GM12878 (cell line): ENCODE data around the gene TPCN2. TPM values are rescaled to one million over a fixed set of nuclear protein-coding genes. Genes with fewer than 3 reads are reported as not detected.

Experiments used
- ATAC-seq: fragments of 200-7000 bp; cut with Tn5 transposase; 3 replicates; pipeline ENCODE4 v1.9.1; 2020; ENCODE audit warnings: mild to moderate bottlenecking, moderate library complexity
- BruUV-seq: library from RNA; stranded (reverse); fragments of 400-500 nt; replicated peaks from 2 replicates; lab custom pipeline; 2021; lab: Mats Ljungman, UMichigan
- CTCF ChIA-PET: fragments of 300-600 bp; sonication (Branson Sonifier 250); formaldehyde crosslinking; extraction: SDS; loops from one replicate; lab custom pipeline; 2021; ENCODE audit warnings: inconsistent platforms; lab: Yijun Ruan, JAX
- POLR2A ChIA-PET: fragments of 350-600 bp; formaldehyde crosslinking; extraction: SDS; loops from one replicate; lab custom pipeline; 2021; ENCODE audit warnings: inconsistent platforms; lab: Charles Lee
- RAD21 ChIA-PET: fragments of 300-600 bp; sonication (Branson Sonifier 250); formaldehyde crosslinking; loops from one replicate; lab custom pipeline; 2023; ENCODE audit warnings: antibody characterized with exemption; ENCODE audit not compliant: unreplicated experiment; lab: Charles Lee
- SMC1A ChIA-PET: fragments of 300-600 bp; sonication (Branson Sonifier 250); formaldehyde crosslinking; loops from one replicate; lab custom pipeline; 2023; ENCODE audit not compliant: unreplicated experiment, uncharacterized antibody; lab: Charles Lee
- DNase-seq: peaks from one replicate; pipeline ENCODE4 v3.0.0-alpha.2; 2011; ENCODE audit warnings: low read depth, low spot score
- FAIRE-seq: peaks from 3 replicates; lab custom pipeline; 2011; peaks lifted over from hg19 to GRCh38; lab: Jason Lieb, UNC
- H2AFZ ChIP-seq: 2 replicates; pipeline ENCODE4 v1.6.0; 2011; ENCODE audit warnings: low read depth, low read length, control low read depth; ENCODE audit not compliant: control insufficient read depth
- H3K27ac ChIP-seq: 2 replicates; pipeline ENCODE4 v1.5.1; 2011; ENCODE audit warnings: control low read depth; ENCODE audit not compliant: control insufficient read depth, insufficient read depth
- H3K27me3 ChIP-seq, 2 experiments: replicated peaks in 1 of 2; 2 replicates each; pipeline versions ENCODE4 v1.6.0 to v1.6.1; 2011; ENCODE audit warnings: low read length in 1 of 2; ENCODE audit not compliant: control insufficient read depth in 2 of 2, insufficient read depth in 2 of 2
- H3K36me3 ChIP-seq, 2 experiments: 2 replicates each; pipeline ENCODE4 v1.5.1; 2011; ENCODE audit warnings: low read length in 1 of 2; ENCODE audit not compliant: control insufficient read depth in 2 of 2, insufficient read depth in 2 of 2
- H3K4me1 ChIP-seq: 2 replicates; pipeline ENCODE4 v1.6.1; 2011; ENCODE audit warnings: mild to moderate bottlenecking, low read length, moderate library complexity, mixed read lengths; ENCODE audit not compliant: control insufficient read depth, insufficient read depth
- H3K4me2 ChIP-seq: 2 replicates; pipeline ENCODE4 v1.6.0; 2011; ENCODE audit warnings: control low read depth; ENCODE audit not compliant: control insufficient read depth, insufficient read depth
- H3K4me3 ChIP-seq: fragments of 200-600 bp; sonication (generic); 2 replicates; pipeline ENCODE4 v1.5.1; 2016
- H3K79me2 ChIP-seq: 2 replicates; pipeline ENCODE4 v1.6.0; 2011; ENCODE audit warnings: low read length; ENCODE audit not compliant: control insufficient read depth, insufficient read depth
- H3K9ac ChIP-seq: 2 replicates; pipeline ENCODE4 v1.8.0; 2011; ENCODE audit warnings: low read length, control low read depth, mixed read lengths; ENCODE audit not compliant: control insufficient read depth, insufficient read depth
- H3K9me3 ChIP-seq: replicated peaks from 3 replicates; pipeline ENCODE4 v1.5.1; 2011; ENCODE audit warnings: mild to moderate bottlenecking, low read length; ENCODE audit not compliant: control insufficient read depth, insufficient read depth
- H4K20me1 ChIP-seq: 2 replicates; pipeline ENCODE4 v1.6.0; 2011; ENCODE audit not compliant: control insufficient read depth, insufficient read depth
- BMI1 ChIP-seq: fragments of 450-650 bp; IDR thresholded peaks from 2 replicates; pipeline ENCODE4 v1.6.1; 2016; ENCODE audit warnings: mild to moderate bottlenecking, moderate library complexity, borderline replicate concordance
- KLF5 ChIP-seq: fragments of 450-650 bp; IDR thresholded peaks from 2 replicates; pipeline ENCODE4 v1.6.1; 2014; ENCODE audit warnings: mild to moderate bottlenecking; ENCODE audit not compliant: partially characterized antibody
- MEF2A ChIP-seq: IDR thresholded peaks from 2 replicates; pipeline ENCODE4 v1.6.1; 2011; ENCODE audit warnings: low read depth, mild to moderate bottlenecking, low read length, moderate library complexity; ENCODE audit not compliant: insufficient read depth
- MXI1 ChIP-seq: fragments of 150-350 bp; IDR thresholded peaks from 2 replicates; pipeline ENCODE4 v1.6.1; 2011; ENCODE audit warnings: low read depth, mild to moderate bottlenecking, inconsistent platforms, low read length, improper control_type of control experiment
- MYC ChIP-seq: IDR thresholded peaks from 2 replicates; pipeline ENCODE4 v1.6.1; 2011; ENCODE audit warnings: mild to moderate bottlenecking, low read length, moderate library complexity, inconsistent platforms; ENCODE audit not compliant: insufficient read depth, insufficient replicate concordance, insufficient read length, severe bottlenecking
- PML ChIP-seq: IDR thresholded peaks from 2 replicates; pipeline ENCODE4 v1.6.1; 2012; ENCODE audit warnings: low read length, inconsistent platforms
- POU2F2 ChIP-seq: IDR thresholded peaks from 3 replicates; pipeline ENCODE4 v1.6.1; 2011; ENCODE audit warnings: low read depth, mild to moderate bottlenecking, low read length, borderline replicate concordance
- STAT3 ChIP-seq: IDR thresholded peaks from 2 replicates; pipeline ENCODE4 v1.6.1; 2011; ENCODE audit warnings: low read depth, low read length, improper control_type of control experiment
- TCF3 ChIP-seq: IDR thresholded peaks from 2 replicates; pipeline ENCODE4 v1.6.1; 2012; ENCODE audit warnings: low read depth, mild to moderate bottlenecking, low read length, borderline replicate concordance; ENCODE audit not compliant: insufficient read depth
- ZSCAN29 ChIP-seq: fragments of 450-650 bp; IDR thresholded peaks from 2 replicates; pipeline ENCODE4 v1.6.1; 2017; ENCODE audit warnings: mild to moderate bottlenecking, moderate library complexity
- WGBS: methylation state at CpG from one replicate; pipeline ENCODE4 v1.1.6; 2016; ENCODE audit warnings: low lambda C conversion rate; ENCODE audit not compliant: insufficient replicate concordance, insufficient coverage; ENCODE audit errors: missing lambda C conversion rate; 5-methylcytosine and 5-hydroxymethylcytosine counted together
- in situ Hi-C: fragments of 300-500 bp; cut with MboI; formaldehyde crosslinking; loops from 9 replicates; pipeline ENCODE4 v1.14.3; 2018; ENCODE audit warnings: mixed read lengths
- intact Hi-C: fragments of 100-400 bp; cut with micrococcal nuclease; formaldehyde crosslinking; loops from one replicate; pipeline ENCODE4 v1.14.2; 2022; ENCODE audit not compliant: unreplicated experiment
- polyA plus RNA-seq, 11 experiments: library from polyadenylated mRNA; depleted of rRNA in 4 of 11; unstranded in 6 of 11; stranded (reverse) in 5 of 11; fragments of >200 nt; fragmentation: Nextera tagmentation in 4 of 11; fragmentation: Illumina TruSeq in 1 of 11; extraction: Ambion mirVana in 4 of 11; extraction: Trizol in 1 of 11; gene quantifications; 1 replicate in 1 of 11; 2 replicates in 10 of 11; pipeline versions ENCODE4 v1.2.1 to v1.2.3, GENCODE V29; 2011 to 2016; ENCODE audit warnings: inconsistent platforms in 2 of 11, missing spikeins in 2 of 11, low read depth in 1 of 11
- total RNA-seq, 4 experiments: library from RNA; depleted of rRNA in 3 of 4; stranded (reverse); fragments of >200 nt in 3 of 4; fragmentation: Illumina TruSeq in 1 of 4; extraction: Trizol in 1 of 4; gene quantifications; 2 replicates each; pipeline versions ENCODE4 v1.2.1 to v1.2.3, GENCODE V29; 2013 to 2021
- TF ChIP-seq, protein P1 (sequence below): fragments of 450-650 bp; IDR thresholded peaks from 2 replicates; pipeline ENCODE4 v1.6.1; 2016; ENCODE audit warnings: mild to moderate bottlenecking, moderate library complexity, borderline replicate concordance
- TF ChIP-seq, protein P2 (sequence below): IDR thresholded peaks from 2 replicates; pipeline ENCODE4 v1.6.1; 2011; ENCODE audit warnings: mild to moderate bottlenecking, low read depth, low read length, moderate library complexity; ENCODE audit not compliant: insufficient replicate concordance

TPCN2 gene
- total and polyA plus RNA-seq, 10 of the 15 experiments (the other 5 are each of a cell fraction or from before 2014, with no cell fraction given): 1.7 to 18.4 (median 8.4) TPM

DNA sequence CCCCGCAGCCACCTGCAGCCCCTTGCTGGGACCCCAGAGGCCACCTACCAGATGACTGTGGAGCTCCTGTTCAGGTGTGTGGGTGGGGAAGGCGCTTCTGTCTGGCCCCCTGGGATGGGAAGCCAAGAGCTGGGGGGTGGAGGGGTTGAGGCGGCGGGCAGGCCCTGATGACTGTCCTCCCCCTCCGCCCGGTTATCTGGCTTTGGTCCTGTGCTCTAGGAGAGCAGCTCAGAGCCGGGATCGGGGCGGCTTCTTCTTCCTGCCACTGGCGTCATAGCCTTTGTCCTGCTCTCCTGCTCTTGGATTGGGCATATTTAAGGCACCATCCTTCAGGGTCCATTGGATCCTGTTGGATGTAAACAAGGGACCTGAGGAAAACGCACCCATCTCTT lies 38.4 kb downstream of the TPCN2 start:
- Histone ChIP-seq H4K20me1 (no peaks in the 10 kb centered on the region), H3K27me3 (no peaks in the 10 kb centered on the region), H3K4me3 (no peak overlapping the region), H3K4me2 (no peak overlapping the region), H2AFZ (no peak overlapping the region)
- ATAC-seq: no peak
- intact Hi-C loops: loop anchor here (5.0 kb wide), 1 partner anchor 140 kb away; no protein-coding TSS in a partner anchor
- no peak for DNase-seq
- FAIRE-seq: no peak
- POLR2A ChIA-PET: no interaction called here
- WGBS: 88% methylated on average over 11 of the region's 11 CpGs
- TF ChIP-seq, protein P1, sequence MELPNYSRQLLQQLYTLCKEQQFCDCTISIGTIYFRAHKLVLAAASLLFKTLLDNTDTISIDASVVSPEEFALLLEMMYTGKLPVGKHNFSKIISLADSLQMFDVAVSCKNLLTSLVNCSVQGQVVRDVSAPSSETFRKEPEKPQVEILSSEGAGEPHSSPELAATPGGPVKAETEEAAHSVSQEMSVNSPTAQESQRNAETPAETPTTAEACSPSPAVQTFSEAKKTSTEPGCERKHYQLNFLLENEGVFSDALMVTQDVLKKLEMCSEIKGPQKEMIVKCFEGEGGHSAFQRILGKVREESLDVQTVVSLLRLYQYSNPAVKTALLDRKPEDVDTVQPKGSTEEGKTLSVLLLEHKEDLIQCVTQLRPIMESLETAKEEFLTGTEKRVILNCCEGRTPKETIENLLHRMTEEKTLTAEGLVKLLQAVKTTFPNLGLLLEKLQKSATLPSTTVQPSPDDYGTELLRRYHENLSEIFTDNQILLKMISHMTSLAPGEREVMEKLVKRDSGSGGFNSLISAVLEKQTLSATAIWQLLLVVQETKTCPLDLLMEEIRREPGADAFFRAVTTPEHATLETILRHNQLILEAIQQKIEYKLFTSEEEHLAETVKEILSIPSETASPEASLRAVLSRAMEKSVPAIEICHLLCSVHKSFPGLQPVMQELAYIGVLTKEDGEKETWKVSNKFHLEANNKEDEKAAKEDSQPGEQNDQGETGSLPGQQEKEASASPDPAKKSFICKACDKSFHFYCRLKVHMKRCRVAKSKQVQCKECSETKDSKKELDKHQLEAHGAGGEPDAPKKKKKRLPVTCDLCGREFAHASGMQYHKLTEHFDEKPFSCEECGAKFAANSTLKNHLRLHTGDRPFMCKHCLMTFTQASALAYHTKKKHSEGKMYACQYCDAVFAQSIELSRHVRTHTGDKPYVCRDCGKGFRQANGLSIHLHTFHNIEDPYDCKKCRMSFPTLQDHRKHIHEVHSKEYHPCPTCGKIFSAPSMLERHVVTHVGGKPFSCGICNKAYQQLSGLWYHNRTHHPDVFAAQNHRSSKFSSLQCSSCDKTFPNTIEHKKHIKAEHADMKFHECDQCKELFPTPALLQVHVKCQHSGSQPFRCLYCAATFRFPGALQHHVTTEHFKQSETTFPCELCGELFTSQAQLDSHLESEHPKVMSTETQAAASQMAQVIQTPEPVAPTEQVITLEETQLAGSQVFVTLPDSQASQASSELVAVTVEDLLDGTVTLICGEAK: no peak
- TF ChIP-seq POU2F2 (no peak), KLF5 (no peak), PML (no peak), BMI1 (no peak), TCF3 (no peak), ZSCAN29 (no peak), MEF2A (no peak), STAT3 (no peak), MYC (no peak), MXI1 (no peak)
- TF ChIP-seq, protein P2, sequence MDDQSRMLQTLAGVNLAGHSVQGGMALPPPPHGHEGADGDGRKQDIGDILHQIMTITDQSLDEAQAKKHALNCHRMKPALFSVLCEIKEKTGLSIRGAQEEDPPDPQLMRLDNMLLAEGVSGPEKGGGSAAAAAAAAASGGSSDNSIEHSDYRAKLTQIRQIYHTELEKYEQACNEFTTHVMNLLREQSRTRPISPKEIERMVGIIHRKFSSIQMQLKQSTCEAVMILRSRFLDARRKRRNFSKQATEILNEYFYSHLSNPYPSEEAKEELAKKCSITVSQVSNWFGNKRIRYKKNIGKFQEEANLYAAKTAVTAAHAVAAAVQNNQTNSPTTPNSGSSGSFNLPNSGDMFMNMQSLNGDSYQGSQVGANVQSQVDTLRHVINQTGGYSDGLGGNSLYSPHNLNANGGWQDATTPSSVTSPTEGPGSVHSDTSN: no peak
- TF ChIP-seq, all 136 proteins: peak for 0
- Histone ChIP-seq H3K9ac (no peak overlapping the region), H3K9me3 (no peaks in the 10 kb centered on the region; the same call in 2 of the 3 replicates), H3K36me3 (peaks cover 0 to 2% of the 10 kb centered on the region in 2 experiments; a peak in 3 of 4 replicates), H3K79me2 (no peaks in the 10 kb centered on the region), H3K4me1 (no peaks in the 10 kb centered on the region), H3K27ac (no peak overlapping the region)
- ChIA-PET CTCF (interaction anchor here (0.6 to 1.2 kb wide), 2 partner anchors 209 to 243 kb away, joined by 3 read pairs; no protein-coding TSS in a partner anchor), SMC1A (no interaction called here), RAD21 (interaction anchor here (1.0 kb wide), 1 partner anchor 35 kb away, joined by 3 read pairs; no protein-coding TSS in a partner anchor)
- in situ Hi-C loops: loop anchor here (10.0 kb wide), 1 partner anchor 452 kb away; no protein-coding TSS in a partner anchor
- BruUV-seq: no TSS peak
